NB4 (cell line): ENCODE data around the gene SPAG17.

Experiments
- DNase-seq: peaks from one replicate; pipeline ENCODE4 v3.0.0; 2010; ENCODE audit warnings: low read depth
- H3K4me3 ChIP-seq: one replicate; pipeline ENCODE4 v1.5.1; 2011; ENCODE audit warnings: mild to moderate bottlenecking, low read depth, low read length, moderate library complexity
- MYC ChIP-seq: IDR thresholded peaks from 2 replicates; pipeline ENCODE4 v1.6.1; 2011; ENCODE audit warnings: low read depth, low read length
- POLR2A ChIP-seq: IDR thresholded peaks from 2 replicates; pipeline ENCODE4 v1.6.1; 2011; ENCODE audit warnings: mild to moderate bottlenecking; ENCODE audit not compliant: insufficient read length; ENCODE audit errors: extremely low read depth
- TF ChIP-seq, protein P1 (sequence below): IDR thresholded peaks from 2 replicates; pipeline ENCODE4 v1.6.1; 2011; ENCODE audit warnings: low read depth, low read length
- TF ChIP-seq, protein P2 (sequence below): IDR thresholded peaks from one replicate; pipeline ENCODE4 v1.5.1; 2012; ENCODE audit warnings: low read depth, low read length

Gene SPAG17

GRCh38 chr1:118032883-118033282 lies 152.1 kb downstream of the SPAG17 start:
- no peak for DNase-seq
- TF ChIP-seq, protein P1, sequence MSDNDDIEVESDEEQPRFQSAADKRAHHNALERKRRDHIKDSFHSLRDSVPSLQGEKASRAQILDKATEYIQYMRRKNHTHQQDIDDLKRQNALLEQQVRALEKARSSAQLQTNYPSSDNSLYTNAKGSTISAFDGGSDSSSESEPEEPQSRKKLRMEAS, result no peak
- TF ChIP-seq MYC (no peak), POLR2A (no peak)
- TF ChIP-seq, protein P2, sequence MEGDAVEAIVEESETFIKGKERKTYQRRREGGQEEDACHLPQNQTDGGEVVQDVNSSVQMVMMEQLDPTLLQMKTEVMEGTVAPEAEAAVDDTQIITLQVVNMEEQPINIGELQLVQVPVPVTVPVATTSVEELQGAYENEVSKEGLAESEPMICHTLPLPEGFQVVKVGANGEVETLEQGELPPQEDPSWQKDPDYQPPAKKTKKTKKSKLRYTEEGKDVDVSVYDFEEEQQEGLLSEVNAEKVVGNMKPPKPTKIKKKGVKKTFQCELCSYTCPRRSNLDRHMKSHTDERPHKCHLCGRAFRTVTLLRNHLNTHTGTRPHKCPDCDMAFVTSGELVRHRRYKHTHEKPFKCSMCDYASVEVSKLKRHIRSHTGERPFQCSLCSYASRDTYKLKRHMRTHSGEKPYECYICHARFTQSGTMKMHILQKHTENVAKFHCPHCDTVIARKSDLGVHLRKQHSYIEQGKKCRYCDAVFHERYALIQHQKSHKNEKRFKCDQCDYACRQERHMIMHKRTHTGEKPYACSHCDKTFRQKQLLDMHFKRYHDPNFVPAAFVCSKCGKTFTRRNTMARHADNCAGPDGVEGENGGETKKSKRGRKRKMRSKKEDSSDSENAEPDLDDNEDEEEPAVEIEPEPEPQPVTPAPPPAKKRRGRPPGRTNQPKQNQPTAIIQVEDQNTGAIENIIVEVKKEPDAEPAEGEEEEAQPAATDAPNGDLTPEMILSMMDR, result no peak
- no peak overlapping the region for H3K4me3 ChIP-seq

DNA sequence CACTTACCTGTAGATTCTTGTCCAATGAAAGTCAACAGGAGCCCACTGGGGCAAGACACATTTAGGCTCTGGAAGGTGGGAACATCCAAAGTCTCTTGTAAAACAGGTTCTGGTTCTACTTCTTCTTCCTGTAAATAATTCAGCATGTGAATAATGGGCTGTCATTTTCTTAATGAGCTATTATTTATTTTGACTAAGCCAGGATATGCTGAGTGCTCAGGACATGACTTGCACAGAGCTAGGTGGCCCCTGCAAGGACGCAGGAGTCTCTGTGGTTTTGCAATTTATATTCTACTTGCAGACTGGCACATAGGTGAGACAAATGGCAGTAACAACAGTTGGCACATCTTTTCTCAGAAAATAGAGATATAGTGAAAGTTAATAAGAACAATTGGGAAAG lies 156.8 kb downstream of the SPAG17 start:
- TF ChIP-seq, protein P2, result no peak
- TF ChIP-seq, protein P1, result no peak
- no peak for TF ChIP-seq POLR2A
- TF ChIP-seq MYC, result no peak
- no peak overlapping the region for H3K4me3 ChIP-seq
- DNase-seq, result no peak

- no peak overlapping the region for H3K4me3 ChIP-seq
- TF ChIP-seq, protein P1, result no peak
- TF ChIP-seq MYC (no peak), POLR2A (no peak)
- TF ChIP-seq, protein P2, result no peak
- DNase-seq, result peak; percentile 15
These were observed 161.8 kb downstream of the SPAG17 start for GRCh38 chr1:118023199-118023598.

GRCh38 chr1:118021668-118022067 lies 163.4 kb downstream of the SPAG17 start:
- TF ChIP-seq POLR2A (no peak), MYC (no peak)
- TF ChIP-seq, protein P1, result no peak
- TF ChIP-seq, protein P2, result no peak
- peak; percentile 36 for DNase-seq
- no peak overlapping the region for H3K4me3 ChIP-seq

GRCh38 chr1:118018060-118018459 lies 167.0 kb downstream of the SPAG17 start:
- no peak for DNase-seq
- no peak overlapping the region for H3K4me3 ChIP-seq
- TF ChIP-seq, protein P2, result no peak
- no peak for TF ChIP-seq MYC
- TF ChIP-seq POLR2A, result no peak
- TF ChIP-seq, protein P1, result no peak
